Fibroblast of skin of left biceps (primary cell): ENCODE measurements around the gene MTMR6.

Experiments used
- DNase-seq, 2 experiments: peaks; one replicate each; pipeline ENCODE4 v3.0.0-alpha.2; 2013; ENCODE audit warnings: low read depth in 2 of 2

Gene MTMR6

DNA sequence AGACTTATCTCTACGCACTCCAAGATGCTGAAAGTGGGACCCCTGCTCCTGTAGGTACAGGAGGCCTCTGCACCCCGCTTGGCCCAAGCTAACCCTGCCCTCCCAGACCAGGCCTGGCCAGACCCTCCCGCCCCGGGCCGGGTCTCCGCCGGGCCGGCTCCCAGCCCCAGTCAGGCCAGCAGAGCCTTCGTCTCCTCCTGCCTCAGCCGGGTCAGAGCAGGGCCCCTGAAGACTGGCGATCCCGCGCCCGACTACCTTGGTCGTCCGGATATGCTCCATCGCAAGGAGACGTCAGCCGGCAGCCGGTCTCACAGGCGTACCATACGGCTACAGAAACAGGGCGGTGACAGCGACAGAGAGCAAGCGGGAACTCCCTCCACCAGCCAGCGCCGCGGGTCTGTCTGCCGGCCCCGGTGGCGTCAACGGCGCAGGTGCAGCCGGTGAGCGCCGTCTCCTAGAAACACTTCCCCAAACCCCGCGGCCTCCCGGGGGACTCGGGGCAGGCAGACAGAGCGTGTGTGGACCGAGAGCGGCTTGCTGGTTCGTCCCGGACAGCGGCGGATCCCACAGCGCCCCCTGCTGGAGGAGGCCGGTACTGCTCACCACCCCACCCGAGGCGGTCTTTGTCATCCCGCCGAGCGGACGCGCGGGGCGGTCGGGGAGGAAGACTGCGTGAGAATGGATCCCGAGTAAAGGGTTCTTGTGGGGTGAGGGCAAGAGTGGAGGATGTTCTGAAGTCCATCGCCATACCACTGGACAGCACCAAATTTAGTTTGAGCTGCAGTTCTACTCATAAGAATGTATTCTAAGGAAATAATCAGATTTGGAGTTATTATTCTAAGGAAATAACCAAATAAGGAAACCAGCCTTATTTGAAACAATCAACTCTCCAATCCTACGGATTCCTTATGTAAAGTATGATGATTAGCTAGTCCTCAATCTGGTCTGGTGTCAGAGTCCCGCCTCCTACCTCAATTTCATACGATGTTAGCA lies at the start of gene MTMR6:
Gene MTMR6 (minus strand): TSS at position 520 of the 993 bp plus-strand sequence. CDS start 241 bp downstream, at position 279.
- DNase-seq = peak; percentile 50 to 52

DNA sequence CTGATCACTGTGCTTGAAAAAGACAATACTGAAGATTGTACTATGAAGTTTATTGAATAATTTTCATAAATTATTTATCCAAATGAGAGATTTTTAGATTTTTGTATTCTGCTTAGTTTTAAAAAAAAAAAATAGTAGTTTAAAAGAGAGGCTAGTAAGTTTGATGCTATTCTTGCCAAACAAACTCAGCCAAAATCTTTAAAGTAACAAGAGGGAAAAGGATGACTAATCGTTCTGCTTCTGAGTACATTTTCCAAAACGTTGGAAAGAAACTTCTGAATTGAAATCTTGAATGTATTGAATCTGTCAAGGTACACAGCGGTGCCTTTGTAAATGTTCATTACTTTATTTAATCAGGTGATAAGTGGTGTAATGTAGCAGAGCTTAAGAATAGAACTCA lies 48.6 kb upstream of the MTMR6 start:
- no peak for DNase-seq

DNA sequence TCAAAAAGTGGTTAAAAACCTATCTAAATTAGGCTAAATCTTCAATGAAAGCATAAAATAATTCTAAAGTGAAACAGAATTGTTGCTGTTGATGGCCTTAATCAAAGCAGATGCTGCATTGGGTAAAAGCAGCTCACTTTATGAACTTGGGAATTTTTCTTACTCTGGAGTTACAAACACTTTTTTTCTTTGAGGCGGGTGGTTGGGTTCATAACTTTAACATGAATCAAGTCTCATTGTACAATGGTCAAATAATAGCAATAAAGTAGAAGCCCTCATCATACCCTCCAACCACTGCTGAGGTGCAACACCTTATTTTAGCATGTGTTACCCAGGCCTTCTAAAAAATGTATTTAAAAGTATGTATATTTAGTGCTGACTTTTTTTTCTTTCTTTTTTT lies 43.3 kb upstream of the MTMR6 start:
- no peak for DNase-seq

DNA sequence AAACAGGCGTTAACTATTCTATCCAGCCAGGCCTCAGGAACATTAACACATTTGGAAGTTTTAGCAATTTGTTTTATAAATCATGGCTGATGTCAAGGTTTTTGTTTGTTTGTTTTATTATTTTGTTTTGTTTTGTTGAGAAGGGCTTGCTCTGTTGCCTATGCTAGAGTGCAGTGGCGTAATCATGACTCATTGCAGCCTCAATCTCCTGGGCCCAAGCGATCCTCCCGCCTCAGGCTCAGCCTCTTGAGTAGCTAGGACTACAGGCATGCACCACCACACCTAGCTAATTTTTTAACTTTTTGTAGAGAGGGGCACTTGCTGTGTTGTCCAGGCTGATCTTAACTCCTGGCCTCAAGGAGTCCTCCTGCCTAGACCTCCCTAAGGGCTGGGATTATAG lies 42.4 kb upstream of the MTMR6 start:
- DNase-seq = no peak

DNA sequence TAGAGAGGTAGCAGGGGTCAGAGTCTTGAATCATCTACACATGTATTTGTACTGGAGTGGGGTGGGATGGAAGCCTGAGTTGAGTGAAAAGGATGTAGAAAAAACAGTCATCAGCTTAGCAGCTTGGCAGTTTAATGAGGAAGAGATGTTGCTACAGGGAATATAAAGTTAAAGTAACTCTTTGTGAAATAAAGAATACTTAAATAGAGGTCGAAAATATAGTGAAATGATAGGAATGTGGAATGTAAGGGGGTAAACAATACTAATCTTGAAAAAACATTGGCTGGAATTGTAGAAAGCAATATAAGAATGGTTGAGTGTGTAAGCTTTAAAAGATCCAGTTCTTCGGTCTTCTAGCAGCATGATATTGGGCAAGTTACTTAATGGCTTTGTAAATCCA lies 36.8 kb upstream of the MTMR6 start:
- no peak for DNase-seq

DNA sequence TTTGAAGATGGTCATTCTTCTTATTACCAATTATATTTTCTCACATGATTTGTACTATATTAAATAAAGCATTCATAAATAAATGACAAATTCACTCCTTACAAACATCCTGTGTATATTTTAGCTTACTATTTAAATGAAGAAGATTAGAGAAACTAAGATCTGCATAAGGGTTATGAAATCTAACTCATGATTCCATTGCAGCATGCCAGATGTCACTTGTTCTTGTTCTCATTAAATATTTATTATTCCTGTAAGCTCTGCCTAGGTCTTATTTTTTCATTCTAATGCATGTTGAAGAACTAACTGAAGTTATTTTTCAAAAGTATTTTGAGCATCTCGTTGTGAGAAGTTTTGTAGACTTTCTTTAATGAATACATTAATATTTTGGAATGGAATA lies 32.5 kb upstream of the MTMR6 start:
- no peak for DNase-seq

DNA sequence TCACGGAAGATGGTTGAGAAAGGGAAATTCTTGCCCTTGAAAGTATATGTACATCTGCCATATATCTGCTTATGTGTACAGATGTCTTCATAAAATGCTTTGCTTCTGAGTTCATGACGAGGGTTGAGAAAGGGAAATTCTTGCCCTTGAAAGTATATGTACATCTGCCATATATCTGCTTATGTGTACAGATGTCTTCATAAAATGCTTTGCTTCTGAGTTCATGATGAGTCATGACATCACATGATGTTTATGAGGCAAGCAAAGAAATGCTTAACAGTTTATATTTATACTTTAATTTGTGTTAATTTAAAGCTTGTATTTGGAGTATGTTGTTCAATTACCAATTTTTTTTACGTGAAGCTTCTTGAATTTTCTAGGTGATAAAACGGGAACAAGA lies 31.7 kb upstream of the MTMR6 start:
- peak in 1 of 2 experiments; percentile 11 for DNase-seq

DNA sequence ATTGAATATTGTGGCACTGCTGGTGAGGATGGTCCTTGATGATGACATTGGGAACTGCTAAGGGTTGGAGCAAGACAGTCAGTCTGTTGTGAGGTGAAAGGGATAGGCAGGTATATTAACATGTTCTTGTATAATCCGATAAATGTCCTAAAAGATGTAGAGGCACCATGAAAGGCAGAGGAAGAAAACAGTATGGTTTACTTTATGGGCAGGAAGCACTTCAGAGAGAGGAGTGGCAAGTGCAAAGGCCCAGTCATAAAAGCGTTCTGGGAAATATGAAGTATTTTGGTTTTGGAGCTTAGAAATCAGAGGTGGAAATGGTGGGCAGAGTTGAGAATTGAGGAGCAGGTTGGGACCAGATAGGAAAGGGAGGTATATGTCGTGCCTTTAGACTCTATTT lies 23.6 kb upstream of the MTMR6 start:
- DNase-seq = no peak

DNA sequence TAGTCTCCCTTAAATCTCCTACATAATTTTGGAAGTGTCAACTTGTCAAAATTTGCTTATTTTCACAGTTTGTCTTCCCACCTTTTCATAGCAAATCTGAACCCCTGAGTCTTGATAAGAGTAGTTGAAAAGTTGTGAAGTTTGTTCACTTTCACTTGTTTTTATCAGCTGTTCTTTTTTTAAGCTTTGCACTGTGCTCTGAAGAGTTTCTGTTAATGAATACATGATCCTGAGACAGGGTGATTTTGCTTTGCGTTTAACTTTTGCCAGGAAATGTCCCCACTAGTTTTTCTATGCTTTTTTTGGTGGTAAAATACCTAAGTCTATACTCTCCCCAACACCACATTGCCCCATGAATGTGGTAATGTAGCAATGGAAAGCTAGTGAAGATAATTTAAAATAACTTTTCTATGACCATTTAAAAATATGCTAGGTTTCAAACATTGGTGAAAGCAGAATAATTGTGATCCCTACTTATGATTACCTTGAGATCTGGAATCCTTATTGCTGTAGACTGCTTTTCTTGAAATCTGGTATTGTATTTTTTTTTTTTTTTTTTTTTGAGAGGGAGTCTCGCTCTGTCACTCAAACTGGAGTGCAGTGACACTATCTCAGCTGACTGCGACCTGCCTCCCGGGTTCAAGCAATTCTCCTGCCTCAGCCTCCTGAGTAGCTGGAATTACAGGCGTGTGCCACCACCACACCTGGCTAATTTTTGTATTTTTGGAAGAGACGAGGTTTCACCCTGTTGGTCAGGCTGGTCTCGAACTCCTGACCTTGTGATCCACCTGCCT lies 19.6 kb upstream of the MTMR6 start:
- no peak for DNase-seq

DNA sequence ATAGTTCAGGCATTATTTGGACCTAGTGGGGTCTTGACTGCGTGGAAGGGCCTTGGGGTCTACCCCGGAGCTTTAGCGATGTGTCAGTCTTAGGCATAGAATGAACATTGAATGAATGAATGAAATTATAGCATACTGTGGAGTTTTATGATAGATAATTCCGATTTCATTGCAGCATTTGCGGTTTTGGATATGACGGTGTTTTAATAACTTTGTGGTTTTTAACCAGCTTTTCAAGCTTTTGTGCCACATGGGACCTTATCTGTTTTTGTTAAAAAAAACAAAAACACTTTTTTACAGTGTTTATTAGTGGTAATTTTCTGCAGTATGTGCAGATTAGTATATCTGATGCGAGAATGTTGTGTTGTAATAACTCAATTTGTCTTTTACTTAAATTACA lies 14.8 kb upstream of the MTMR6 start:
- no peak for DNase-seq

DNA sequence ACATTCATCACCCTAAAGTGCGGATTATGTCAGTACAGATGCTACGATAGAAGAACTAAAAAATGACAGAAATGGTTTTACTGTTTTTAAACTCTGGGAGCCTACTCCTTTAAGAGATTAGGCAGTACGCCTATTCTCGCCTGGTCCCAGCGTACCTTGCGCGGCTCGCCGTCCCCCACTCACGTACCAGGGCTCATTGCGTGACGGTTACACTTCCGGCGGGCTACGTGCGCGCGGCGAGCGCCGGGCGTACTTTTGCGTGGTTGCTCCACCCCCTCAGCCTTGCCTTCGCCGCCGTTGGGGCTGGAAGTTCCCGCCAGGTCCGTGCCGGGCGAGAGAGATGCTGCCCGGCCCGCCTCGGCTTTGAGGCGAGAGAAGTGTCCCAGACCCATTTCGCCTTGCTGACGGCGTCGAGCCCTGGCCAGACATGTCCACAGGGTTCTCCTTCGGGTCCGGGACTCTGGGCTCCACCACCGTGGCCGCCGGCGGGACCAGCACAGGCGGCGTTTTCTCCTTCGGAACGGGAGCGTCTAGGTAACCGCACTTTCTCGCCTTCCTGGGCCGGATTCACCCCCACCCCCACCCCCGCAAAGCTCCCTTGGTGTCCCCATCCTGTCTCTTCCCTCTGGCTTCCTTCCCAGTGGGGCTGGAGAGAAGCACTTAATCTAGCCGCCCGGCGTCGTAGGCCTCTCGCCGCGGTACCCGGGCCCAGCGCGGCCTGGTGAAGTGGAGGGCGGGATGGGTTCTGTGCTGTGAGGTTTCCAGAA lies 14.2 kb upstream of the MTMR6 start, which contains the start of gene NUP58:
Gene NUP58 (plus strand): TSS at position 279 of the 767 bp plus-strand sequence. CDS start 149 bp downstream, at position 428.
- DNase-seq = peak; percentile 83 to 84

DNA sequence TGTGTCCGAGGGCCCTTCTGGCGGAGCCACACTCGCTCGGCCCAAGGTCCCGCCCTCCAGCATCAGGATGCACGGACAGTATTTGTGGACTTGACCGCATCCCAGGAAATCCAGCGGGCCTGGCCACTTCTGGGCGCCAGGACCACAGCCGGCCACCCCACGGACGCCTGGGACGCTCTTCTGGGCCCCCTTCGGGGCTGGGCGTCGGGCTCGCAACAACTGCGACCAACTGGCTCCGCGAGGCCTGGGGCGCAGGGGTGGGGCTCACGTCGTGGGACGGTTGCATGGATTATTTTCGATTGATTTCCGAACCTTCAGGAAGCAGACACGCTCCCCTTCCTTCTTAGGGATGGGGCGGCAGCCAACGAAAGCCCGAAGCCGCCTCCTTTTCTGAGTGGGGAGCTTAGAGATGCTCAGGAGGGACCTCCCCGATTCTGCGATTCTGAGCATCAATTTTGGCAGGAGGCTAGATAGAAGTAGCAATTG lies 13.6 kb upstream of the MTMR6 start:
- DNase-seq = no peak

DNA sequence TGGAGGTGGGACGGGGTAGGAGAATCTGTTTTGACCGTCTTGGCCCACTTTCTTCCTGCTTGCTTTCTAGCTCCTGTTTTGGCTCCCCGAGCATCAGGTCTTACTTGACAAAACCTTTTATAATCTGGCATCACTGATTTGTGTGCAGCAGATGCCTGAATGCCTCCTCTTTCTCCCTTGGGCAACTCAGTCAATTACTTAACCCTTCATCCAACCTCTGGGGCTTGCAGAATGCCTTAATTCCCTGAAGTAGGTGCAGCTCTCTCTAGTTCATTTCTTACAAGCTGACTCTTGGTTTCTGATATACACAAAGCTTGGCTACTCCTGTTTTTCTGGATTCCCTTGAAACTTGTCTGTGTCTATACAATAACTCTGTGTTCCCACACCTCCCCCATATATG lies 8.4 kb upstream of the MTMR6 start:
- DNase-seq = no peak

DNA sequence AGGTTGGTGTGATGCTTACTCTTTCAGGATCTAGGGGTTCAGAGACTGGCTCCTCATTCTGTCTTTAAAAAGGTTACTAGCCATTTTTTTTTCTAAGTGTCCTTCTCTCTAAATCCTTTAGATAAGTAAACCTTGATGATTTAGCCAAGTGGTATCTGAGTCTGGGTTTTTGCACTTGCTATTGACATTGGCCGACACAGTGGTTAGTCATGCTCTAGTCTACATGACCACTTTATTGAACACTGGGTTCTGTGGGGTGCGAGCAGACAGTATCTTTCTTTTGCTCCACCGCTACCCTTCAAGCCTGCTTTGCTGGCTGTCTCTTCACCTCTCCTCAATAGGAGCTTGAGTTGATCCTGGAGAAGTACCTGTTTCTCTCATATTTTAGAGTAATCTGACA lies 7.9 kb upstream of the MTMR6 start:
- no peak for DNase-seq

DNA sequence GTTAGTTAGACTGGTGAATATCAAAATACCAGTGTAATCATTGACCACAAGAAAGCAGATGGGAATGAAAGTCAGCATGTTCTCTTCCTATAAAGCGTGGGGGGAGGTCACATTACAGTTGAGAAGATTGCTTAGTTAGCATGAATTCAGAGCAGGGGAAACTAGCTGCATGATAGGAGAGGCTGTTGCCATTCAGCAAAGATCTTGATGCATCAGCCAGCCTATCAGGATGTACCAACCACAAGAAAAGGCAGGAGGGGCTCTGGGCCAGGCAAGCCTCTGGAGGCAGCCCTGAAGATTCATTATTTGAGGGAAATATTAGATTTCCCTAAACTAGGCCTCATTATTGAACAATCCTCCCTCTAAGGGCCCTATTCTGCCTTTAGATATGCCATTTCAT lies 5.0 kb upstream of the MTMR6 start:
- no peak for DNase-seq

DNA sequence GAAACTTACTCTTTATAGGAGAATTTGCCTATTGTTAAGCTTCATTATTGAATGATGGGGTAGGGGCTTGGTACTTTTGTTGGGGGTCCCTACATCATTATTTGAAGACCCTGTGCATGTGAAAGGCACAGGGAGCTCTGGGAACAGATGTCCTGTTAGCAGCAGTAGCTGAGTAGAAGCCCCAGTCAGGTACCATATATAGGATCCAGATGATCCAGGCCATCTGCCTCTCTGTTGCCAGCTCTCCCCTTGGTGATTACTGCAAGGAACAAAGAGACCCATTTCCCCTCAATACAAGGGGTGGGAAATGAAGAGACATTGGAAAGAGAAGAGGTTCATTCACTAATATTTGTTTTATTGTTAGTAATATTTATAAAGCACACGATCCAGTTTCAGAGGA lies 4.4 kb upstream of the MTMR6 start:
- DNase-seq = no peak

DNA sequence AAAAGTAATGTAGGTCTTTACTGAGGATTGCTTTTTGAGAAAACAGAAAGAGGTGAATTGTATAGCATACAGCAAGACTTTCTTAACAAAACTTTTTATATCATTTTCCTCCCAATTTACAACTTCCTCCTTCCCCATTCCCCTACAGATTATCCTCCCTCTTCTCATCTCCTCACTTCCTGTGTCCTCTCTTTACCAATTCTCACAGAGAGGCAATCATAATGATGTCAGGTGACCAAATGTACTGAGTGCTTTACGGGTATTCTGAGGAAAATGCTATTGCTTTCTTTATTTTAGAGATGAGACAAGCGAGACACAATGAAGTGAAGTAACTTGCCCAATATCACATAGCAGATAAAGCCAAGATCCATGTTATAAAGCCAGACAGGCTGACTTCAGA lies 1.7 kb upstream of the MTMR6 start:
- no peak for DNase-seq

DNA sequence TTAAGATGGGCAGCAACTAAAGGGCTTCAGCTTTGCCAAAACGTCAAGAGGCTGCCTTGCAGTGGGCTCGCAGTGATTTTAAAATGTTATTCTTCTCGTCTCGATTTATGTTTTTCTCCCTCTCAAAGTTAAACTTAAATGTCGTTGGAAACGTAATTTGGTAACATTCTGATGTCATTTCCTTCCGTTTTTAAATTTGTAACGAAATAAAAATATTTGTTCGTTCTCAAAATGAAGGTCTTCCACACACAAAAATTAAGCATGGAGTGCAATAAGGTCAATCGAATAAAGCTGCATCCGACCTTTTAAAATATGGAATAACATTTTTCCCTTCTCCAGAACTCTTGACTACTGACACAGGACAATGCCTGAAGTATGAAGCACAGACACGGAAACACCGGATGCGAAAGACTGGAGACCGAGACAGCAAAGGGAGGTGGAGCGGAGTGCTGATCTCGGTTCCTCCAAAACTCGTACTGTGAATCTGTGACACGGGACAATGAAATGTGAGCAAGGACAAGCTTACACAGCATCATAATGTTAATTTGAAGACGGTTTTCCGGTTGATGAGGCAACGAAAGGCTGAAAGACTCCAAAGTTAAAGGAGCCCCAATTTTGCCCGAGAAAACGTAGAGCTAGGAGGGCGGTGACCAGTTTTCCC lies 850 bp downstream of the MTMR6 start:
- DNase-seq = no peak

DNA sequence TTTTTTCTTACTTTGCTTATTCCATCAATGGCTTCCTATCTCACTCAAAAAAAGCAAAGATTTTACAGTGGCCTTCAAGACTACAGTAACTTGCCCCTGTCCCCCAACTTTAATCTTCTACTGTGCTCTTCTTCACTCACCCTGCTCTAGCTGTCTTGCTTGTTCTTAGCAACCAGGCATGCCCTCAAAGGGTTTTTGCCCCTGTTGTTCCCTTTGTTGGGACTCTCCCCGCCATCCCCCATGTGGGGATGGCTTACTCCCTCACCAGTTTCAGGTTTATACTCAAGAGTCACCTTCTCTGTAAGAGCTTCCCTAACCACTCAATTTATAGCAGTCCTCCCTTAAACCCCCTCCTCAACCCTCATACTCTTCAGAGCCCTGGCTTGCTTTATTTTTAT lies 5.4 kb downstream of the MTMR6 start:
- DNase-seq = no peak

DNA sequence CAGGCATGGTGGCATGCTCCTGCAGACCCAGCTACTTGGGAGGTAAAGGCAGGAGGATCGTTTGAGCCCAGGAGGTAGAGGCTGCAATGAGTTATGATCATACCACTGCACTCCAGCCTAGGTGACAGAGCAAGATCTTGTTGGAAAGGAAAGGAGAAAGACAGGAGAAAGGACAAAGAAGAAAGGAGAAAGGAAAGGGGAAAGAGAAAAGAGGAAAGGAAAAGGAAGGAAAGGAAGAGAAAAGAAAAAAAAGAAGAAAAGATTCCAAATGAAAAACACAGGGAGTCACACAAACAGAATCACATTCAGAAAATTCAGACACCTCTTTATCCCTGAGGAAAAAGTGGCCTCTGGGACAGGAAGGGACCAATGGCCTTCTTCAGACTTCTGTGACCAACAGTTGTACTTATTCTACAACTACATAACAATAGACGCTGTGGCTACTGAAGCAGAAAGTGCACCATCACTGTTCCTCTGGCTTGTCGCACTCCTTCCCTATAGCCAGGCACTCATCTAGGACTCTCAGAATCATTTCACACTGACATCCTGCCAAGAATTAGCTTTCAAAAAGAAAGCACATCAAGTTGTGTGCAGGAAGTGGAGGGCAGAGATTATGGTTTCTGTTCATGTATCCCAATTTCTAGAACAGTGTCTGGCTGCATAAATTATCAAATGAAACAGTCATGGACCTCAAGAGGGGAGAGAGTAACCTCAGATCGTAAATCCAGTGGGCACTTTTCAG lies 5.9 kb downstream of the MTMR6 start:
- DNase-seq = no peak

DNA sequence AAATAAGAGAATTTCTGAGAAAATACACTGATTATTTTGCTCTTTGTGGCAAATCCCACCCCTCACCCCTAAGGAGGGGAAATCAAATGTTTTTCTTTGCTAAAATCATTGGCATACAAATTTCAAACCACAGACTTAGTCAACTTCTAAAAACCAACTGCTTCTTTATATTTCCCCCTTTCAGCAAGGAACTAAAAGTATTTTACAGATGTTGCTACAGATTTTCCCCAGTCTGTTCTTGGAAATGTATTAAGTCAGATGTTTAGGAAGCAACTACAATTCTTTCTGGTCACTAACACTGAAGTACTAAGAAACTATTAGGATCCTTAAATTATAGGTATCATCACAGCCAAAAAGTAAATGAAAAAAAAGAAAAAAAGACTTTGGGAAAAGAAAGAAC lies 6.9 kb downstream of the MTMR6 start:
- DNase-seq = no peak
